Stimulated activated CD8-positive, alpha-beta memory T cell treated with anti-CD3 and anti-CD28 coated beads, Interleukin-4, amount 100 ng/mL, for 48 hours (primary cell): ENCODE measurements around the gene RAB3C.
"Not testable (repeated sequence)": the region's sequence is repeated elsewhere in the genome, so short reads cannot be mapped to it uniquely, and the experiment has no call there.

Source experiments
- DNase-seq: peaks from one replicate; pipeline ENCODE4 v3.0.0-alpha.2; 2020

RAB3C gene

GRCh38 chr5:58582803-58583491 is at the start of gene RAB3C:
Gene RAB3C (plus strand): TSS chr5:58583075. CDS start chr5:58583209, 134 bp downstream.
- DNase-seq, result peak; percentile 72

GRCh38 chr5:58541935-58542334 is 40.9 kb upstream of the RAB3C start:
- not testable (repeated sequence) for DNase-seq

- DNase-seq, result no peak
These were observed 40.2 kb upstream of the RAB3C start for GRCh38 chr5:58542709-58543108.

GRCh38 chr5:58543723-58544122 is 39.2 kb upstream of the RAB3C start:
- no peak for DNase-seq

- no peak for DNase-seq
These were observed 38.7 kb upstream of the RAB3C start for GRCh38 chr5:58544195-58544594.

GRCh38 chr5:58544926-58545325 is 37.9 kb upstream of the RAB3C start:
- no peak for DNase-seq

- DNase-seq, result no peak
These were observed 37.0 kb upstream of the RAB3C start for GRCh38 chr5:58545912-58546311.

- no peak for DNase-seq
These were observed 34.8 kb upstream of the RAB3C start for GRCh38 chr5:58548068-58548467.

GRCh38 chr5:58551492-58551891 is 31.4 kb upstream of the RAB3C start:
- no peak for DNase-seq

GRCh38 chr5:58557665-58558338 is 25.1 kb upstream of the RAB3C start:
- DNase-seq, result not testable (repeated sequence)

- not testable (repeated sequence) for DNase-seq
These were observed 19.7 kb upstream of the RAB3C start for GRCh38 chr5:58563016-58563700.

- not testable (repeated sequence) for DNase-seq
These were observed 18.6 kb upstream of the RAB3C start for GRCh38 chr5:58564043-58564832.

- DNase-seq, result no peak
These were observed 17.8 kb upstream of the RAB3C start for GRCh38 chr5:58565033-58565432.

GRCh38 chr5:58571501-58571900 is 11.4 kb upstream of the RAB3C start:
- DNase-seq, result no peak

- not testable (repeated sequence) for DNase-seq
These were observed 9.9 kb upstream of the RAB3C start for GRCh38 chr5:58572973-58573372.

GRCh38 chr5:58579781-58580180 is 3.1 kb upstream of the RAB3C start:
- DNase-seq, result no peak

GRCh38 chr5:58582019-58582802 is 664 bp upstream of the RAB3C start:
- DNase-seq, result no peak

GRCh38 chr5:58595952-58596351 is 13.1 kb downstream of the RAB3C start:
- DNase-seq, result no peak

GRCh38 chr5:58598440-58598839 is 15.6 kb downstream of the RAB3C start:
- no peak for DNase-seq

GRCh38 chr5:58599217-58599616 is 16.3 kb downstream of the RAB3C start:
- DNase-seq, result no peak

- DNase-seq, result not testable (repeated sequence)
These were observed 17.7 kb downstream of the RAB3C start for GRCh38 chr5:58600613-58601012.

- DNase-seq, result not testable (repeated sequence)
These were observed 20.0 kb downstream of the RAB3C start for GRCh38 chr5:58602889-58603288.
